ENCODE data around the gene WWOX. TPM values are rescaled to one million over a fixed set of nuclear protein-coding genes. Genes with fewer than 3 reads are reported as not detected.
A peak's percentile ranks its signal among the peaks of the same experiment; 100 is the strongest.
"Not testable (repeated sequence)": the region's sequence is repeated elsewhere in the genome, so short reads cannot be mapped to it uniquely, and the experiment has no call there.

Gene WWOX
- total RNA-seq, 2 donors from 2014 or later: 10.6 to 13.1 TPM

DNA sequence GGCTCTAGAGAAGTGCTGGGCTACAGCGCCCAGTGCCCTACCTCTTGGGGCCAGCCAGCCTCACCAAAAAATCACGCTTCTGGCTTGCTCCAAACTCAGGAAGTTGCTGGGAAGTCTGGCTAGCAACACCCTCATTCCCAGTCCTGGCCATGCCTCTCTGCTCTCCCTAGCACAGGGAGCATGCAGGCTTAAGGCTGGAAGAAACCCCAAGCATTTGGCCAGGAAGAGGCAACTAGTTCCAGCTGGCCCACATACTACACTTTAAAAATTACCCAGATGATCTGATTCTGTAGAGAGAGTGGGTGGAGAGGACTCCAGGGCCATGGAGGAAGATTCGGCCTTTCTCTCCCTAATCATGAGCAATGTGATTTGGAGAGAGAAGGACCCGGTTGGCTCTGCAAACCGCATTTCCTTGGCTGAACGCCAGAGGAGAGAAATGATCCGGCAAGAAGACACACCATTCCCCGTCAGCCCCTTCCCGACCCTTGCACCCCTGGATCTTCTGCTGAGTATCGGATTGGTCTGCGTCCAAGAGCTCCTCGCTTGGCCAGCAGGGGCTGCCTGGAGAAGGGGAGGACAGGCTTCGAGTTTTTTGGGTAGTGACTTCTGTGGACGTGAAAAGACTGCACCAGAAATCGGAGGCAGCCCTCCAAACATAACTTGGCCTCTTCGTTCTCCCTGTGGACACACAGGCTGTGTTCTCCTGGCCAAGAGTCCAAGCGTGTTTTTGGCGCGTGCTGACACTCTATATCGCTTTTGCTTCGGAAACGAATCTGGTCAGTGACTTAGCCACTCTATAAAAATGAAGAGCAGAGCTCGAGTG, 406.3 kb downstream of the WWOX start:
- DNase-seq (peak; percentile 36 to 38), ATAC-seq (no peak)
- intact Hi-C loops (cut with DNase I, micrococcal nuclease): loop anchor here in 1 of 2 donors (10.0 kb wide), 1 partner anchor 1089 kb away; no protein-coding TSS in a partner anchor

DNA sequence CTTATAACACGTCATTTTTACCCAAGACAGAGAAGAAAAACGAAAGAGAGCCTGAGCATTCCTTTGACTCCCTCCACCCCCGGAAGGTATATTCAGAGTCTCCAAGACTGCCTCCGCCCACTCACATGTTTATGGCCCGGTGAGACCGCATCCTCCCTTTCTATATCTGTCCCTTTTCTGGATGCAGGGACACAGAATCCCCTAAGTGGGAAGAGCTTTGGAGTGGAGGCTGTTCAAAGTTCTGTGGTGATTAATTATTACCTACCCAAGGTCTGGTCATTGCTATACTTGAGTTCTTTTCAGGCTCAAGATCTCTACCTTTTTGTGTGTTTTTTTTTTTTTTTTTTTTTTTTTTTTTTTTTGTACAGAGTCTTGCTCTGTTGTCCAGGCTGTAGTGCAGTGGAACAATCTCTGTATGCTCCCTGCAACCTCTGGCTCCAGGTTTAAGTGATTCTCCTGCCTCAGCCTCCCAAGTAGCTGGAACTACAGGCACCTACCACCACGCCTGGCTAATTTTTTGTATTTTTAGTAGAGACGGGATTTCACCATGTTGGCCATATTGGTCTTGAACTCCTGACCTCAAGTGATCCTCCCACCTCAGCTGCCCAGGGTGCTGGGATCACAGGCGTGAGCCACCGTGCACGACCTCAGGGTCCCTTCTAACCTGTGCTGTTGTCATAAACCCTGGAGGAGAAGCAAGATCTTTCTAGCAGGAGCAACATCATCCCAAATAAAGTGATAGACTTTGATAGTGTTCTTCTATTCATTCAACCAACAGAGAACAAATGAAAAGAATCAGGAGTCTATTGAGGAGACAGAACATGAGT, 407.1 kb downstream of the WWOX start:
- DNase-seq: no peak
- intact Hi-C loops (cut with DNase I, micrococcal nuclease): loop anchor here in 1 of 2 donors (10.0 kb wide), 1 partner anchor 1088 kb away; no protein-coding TSS in a partner anchor
- no peak for ATAC-seq

DNA sequence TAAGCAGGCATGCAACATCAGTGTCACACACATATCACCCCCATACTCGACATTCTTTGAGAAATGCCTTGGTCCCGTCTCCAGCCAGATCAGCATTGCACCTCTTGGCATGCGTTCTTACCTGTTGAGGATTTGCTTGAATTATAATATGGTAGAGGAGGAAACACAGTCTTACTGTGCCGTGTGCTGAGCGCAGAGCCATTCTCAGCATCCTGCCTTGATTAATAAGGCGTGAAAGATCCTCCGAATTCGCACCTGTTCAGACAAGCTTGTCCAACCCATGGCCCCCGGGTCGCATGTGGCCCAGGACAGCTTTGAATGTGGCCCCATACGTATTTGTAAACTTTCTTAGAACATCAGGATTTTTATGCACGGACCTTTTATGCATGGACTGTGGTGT, 408.1 kb downstream of the WWOX start:
- no peak for ATAC-seq
- intact Hi-C loops (cut with DNase I, micrococcal nuclease): loop anchor here in 1 of 2 donors (10.0 kb wide), 1 partner anchor 1087 kb away; no protein-coding TSS in a partner anchor

DNA sequence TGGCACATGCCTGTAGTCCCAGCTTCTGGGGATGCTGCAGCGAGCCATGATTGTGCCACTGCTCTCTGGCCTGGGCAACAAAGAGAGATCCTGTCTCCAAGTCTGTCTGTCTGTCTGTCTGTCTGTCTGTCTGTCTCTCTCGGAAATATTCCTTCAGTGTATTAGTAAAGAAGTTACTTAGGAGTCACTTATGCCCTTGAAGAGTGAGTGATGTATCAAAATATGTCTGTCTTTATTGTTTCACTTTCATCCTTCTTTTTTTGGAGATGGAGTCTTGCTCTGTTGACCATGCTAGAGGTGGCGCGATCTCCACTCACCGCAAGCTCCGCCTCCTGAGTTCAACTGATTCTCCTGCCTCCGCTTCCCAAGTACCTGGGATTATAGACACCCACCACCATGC, 410.5 kb downstream of the WWOX start:
- ATAC-seq: no peak
- intact Hi-C loops (cut with DNase I, micrococcal nuclease): loop anchor here in 1 of 2 donors (10.0 kb wide), 1 partner anchor 1085 kb away; no protein-coding TSS in a partner anchor
- no peak for DNase-seq

More for the DNA sequence above, 408.1 kb downstream of the WWOX start:
- no peak for DNase-seq

DNA sequence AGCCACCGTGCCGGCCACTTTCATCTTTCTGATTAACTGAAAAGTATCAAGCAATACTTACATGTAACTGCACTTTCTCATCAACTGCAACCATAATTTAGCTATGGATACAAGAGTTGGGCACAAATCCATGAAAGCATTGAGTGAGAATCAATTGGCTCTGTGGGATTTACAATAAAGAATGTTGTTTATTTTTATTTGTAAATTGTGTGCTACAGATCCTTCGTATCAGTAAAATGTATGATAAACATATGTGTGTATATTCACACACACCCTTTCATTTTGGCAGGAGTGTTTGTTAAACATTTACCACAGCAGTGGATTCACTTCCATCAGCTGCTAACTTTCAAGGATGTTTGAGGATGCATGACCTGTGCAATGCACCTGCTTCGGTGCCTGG, 411.0 kb downstream of the WWOX start:
- no peak for DNase-seq
- intact Hi-C loops (cut with DNase I, micrococcal nuclease): no loop called here
- ATAC-seq: no peak

DNA sequence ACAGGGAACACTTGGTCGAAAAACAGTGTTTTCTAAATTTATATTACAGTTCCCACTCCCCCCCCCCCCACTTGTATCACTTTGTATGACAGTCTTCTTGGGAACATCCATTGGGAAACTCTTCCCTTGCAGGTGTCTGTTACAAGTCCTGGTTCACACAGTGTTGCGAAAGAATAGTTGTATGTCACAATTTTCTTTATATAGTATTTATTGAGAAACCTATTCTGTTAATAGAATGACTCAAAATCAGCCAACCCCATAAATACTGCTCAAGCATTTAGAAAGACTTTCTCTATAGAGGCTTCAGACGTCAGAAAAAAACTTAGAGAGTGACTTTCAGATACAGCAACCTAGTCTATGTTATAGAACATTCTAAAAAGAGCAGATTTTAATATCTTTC, 414.4 kb downstream of the WWOX start:
- ATAC-seq (no peak), DNase-seq (no peak)
- intact Hi-C loops (cut with DNase I, micrococcal nuclease): no loop called here

DNA sequence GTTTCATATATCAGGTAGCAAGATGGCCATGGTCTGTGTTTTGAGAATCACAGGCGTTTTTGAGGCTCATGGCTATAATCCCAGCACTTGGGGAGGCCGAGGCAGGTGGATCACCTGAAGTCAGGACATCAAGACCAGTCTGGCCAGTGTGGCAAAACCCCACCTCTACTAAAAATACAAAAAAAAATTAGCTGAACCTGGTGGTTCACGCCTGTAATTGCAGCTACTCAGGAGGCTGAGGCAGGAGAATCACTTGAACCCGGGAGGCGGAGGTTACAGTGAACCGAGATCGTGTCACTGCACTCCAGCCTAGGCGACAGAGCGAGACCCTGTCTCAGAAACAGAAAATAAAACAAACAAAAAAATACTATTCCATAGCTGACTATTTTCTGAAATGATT, 415.4 kb downstream of the WWOX start:
- not testable (repeated sequence) for DNase-seq, ATAC-seq

DNA sequence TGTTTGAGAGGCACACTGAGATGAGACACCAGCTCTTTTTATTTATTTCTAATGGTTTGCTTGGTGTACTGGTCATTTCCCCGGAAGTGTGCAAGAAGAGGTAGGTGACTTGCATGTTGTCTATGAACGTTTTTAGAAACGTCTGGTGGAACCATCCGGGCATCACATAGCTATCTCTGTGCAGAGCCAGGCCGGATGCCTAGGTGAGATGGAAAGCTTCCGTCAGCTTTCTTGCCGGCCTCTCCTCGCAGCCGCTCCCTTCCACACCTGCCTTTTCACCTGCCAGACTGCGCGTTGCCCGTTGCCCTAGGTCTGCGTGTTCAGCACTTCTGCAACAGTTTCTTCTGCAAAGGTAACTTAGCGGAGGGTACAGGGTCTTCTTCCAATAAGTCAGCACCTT, 416.0 kb downstream of the WWOX start:
- no peak for ATAC-seq
- DNase-seq: no peak
- intact Hi-C loops (cut with DNase I, micrococcal nuclease): no loop called here

More for the DNA sequence above, 415.4 kb downstream of the WWOX start:
- intact Hi-C loops (cut with DNase I, micrococcal nuclease): not testable (repeated sequence)

DNA sequence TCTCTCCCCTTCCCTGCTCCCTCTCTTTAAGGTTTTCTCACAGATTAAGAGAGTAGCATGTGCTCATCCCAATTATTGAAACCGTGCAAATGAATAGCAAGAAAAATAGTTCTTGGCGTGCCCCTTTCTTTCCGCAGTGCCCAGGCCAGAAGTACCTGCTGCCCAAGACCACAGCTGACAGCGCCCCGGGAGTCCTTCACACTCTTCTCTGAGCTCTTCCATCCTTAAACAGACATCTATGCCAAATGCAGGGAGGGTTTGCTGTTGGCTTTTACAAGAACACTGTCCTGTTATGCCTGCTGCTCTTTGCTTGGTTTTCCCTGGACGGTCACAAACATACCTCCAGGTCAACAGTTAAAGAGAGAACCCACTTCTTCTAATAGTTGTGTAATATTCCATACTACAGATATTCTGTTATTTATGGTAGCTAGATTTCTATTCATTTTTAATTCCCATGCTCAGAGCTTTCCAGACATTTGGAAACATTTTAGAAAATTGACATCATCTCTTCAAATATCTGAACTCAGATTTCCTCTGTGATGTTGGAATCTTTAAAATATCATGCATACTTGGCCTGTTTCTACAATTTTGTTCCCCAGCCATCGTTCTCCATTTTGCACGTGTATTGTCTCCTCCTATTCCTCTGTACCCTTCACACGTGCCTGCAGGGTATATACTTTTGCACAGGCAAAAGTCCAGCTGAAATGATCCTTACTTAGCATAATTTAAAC, 416.7 kb downstream of the WWOX start:
- DNase-seq (no peak), ATAC-seq (no peak)
- intact Hi-C loops (cut with DNase I, micrococcal nuclease): no loop called here

DNA sequence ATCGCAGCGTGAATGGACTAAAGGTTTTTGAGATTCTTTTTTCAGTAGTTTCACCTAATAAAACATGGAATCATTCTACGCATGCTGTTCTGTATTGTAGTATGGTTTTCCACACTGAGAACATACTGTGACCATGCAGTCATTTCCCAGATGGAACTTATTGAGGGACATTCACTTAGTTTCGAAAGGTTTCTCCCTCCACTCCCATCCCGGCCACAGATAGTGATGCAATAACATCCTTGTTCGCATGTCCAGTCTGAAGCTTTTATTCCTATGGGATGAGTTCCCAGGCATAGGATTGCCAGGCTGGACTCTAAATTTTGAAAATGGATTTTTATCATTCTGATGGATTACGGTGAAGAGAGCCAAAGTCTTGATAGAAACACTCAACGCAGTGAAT, 420.4 kb downstream of the WWOX start:
- intact Hi-C loops (cut with DNase I, micrococcal nuclease): no loop called here
- DNase-seq (no peak), ATAC-seq (no peak)

DNA sequence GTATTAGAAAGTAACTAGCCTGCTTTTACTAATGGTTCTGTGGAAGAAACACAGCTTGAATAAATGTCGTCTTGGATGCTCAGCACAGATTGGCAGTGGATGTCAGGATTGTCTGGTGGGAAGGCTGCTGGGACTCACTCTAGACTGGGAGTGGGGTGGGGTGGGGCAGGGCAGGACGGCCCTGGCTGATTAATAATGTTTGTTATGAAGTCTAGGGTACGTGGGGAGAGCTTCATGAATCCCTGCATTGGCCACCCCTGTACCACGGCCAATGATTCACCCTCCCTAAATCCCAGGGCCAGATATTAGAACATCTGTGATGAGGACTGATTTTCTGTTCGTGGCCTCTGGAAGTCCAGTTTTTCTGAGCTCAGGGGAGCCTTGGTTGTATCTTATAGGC, 421.0 kb downstream of the WWOX start:
- no peak for DNase-seq
- intact Hi-C loops (cut with DNase I, micrococcal nuclease): no loop called here
- ATAC-seq: no peak

DNA sequence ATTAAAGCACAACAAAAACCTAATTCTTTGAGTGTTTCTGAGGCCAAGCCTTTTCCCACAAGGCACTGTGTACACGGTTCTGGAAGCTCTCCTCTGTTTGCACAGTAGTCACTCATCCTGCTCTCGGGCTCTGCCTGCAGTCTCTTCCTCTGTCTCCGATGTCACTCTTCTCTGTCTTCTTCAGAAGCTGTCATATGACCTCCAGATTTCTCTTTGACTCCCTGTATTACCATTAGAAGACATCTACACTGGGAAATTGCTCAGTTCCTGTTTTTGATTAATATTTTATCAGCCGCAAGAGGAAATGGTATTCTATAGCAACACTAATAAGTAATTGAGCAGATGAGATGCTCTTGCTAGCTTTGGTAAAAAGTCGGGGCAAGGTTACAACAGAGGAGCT, 422.9 kb downstream of the WWOX start:
- DNase-seq: no peak
- ATAC-seq: no peak
- intact Hi-C loops (cut with DNase I, micrococcal nuclease): no loop called here

DNA sequence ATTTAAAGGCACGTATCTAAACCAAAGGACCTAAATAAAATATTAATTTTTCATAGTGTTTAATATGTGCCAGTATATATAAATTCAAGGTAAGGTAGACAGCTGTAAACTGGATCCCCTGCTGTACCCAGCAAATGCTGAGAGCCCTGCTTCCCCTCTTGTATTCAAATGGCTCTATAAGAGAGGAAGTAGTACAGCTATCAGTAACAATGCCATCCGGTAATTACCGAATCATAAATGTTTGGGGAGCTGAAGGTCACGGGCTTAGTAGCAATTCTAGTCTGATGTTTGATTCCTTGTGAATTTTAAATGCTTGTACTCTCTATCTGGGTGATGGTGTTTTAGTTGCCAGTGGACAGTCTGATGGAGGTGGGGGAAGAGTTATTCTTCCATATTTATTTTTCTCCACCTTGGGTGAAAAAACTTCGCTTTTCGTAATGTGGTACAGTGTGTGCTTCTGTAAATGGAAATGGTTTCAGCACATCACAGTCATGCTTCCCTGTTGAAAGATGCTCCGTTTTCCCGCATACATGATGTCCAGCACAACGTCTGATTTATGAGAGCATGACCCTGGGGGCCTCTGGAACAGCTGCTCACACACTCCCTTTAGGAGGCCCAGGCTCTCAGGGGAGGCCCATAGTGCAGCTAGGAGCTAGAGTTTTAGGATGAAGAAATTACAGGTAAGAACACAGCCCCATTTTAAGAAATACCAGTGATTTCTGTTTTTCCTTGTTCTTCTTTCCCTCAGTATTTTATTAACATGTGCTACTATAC, 423.9 kb downstream of the WWOX start:
- ATAC-seq (peak; percentile 38), DNase-seq (no peak)
- intact Hi-C loops (cut with DNase I, micrococcal nuclease): no loop called here

DNA sequence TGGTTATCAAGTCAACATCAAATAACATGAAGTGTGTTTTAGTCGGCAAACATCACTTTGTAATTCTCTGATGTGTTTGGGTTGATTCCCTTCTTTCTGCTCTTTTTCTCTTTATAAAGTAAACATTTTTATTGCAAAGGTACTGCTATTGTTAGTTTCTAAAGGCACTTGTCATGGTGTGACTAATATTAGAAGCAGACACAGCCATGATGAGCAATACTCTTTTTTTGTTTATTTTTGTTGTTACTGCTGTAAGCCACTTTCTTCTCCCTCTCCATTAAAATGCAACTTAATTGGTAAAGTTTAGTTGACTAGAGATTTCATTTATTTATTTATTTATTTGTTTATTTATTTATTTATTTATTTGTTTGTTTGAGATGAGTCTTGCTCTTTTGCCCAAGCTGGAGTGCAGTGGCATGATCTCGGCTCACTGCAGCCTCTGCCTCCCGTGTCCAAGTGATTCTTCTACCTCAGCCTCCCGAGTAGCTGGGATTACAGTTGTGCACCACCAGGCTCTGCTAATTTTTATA, 424.7 kb downstream of the WWOX start:
- ATAC-seq: no peak
- DNase-seq: no peak
- intact Hi-C loops (cut with DNase I, micrococcal nuclease): no loop called here

DNA sequence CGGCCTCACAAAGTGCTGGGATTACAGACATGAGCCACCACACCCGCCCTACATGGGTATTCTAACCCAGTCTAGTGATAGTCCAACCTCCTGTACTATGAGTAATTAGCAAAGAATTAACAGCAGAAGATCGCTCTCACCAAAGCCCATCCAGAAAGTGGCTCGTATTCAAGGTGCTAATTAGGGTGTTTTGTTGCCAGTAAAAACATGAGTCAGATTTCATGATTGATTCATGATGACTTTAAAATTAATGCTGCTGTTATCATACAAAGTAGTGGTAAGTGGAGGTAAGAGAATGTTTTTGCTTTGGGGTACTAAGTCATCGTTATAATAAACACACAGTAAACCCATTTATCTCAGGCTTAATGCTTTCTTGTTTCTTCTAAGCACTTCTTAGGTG, 428.8 kb downstream of the WWOX start:
- no peak for DNase-seq
- intact Hi-C loops (cut with DNase I, micrococcal nuclease): no loop called here
- no peak for ATAC-seq

DNA sequence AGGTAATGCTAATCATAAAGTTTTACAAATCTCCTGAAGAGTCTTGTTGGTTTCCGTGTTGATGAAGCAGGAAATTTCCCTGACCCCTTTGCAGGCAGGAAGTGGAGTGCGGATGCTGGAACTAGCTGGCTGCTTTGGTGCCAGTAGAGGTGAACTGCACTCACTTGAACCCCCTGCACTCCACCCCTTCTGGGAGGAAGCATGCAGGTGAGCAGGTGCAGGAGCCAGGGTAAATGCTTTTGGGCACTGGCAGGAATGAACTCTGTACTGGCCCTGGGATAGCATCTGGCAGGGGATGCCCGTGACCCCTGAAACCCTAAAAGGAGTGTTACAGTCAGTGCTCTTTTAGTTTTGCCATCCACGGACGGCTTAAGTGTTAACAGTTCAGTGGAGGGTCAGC, 430.4 kb downstream of the WWOX start:
- intact Hi-C loops (cut with DNase I, micrococcal nuclease): no loop called here
- ATAC-seq (no peak), DNase-seq (no peak)

DNA sequence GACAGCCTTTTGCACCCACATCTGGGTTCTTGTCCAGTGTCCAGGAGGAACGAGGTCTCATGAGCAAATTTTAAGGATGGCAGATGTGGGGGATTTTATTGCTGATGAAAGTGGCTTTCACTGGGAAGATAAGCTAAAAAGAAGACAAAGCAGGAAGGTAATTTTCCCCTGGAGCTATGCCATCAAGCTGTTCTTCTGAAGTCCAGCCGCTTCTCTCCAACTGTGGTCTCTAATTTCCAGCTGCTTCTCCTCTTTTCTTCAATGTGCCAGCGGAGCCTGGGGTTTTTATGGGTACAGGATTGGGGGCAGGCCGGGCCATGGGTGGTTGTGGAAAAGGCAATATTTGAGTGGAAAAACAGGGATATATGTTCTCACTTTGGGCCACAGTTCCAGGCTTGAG, 430.8 kb downstream of the WWOX start:
- ATAC-seq: no peak
- intact Hi-C loops (cut with DNase I, micrococcal nuclease): no loop called here

DNA sequence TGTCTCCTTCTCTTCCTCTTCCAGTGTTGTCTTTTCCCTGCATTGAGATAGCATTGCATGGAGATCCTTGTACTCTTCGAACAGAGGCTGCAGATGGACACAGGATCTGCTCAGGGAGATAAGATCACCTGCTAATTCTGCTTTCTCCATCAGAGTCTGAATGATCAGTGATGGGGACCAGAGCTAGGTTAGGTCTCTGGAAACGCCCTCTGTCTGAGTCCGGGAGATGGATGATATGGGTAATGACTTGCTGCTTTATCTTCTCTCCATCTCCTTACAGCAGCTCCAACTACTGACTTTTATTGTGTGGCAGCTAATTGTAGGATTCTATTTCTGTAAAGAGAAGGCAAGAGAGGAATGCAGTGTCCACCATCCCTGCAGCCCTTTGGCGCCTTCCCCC, 435.6 kb downstream of the WWOX start:
- intact Hi-C loops (cut with DNase I, micrococcal nuclease): no loop called here
- no peak for ATAC-seq

More for the DNA sequence above, 430.8 kb downstream of the WWOX start:
- DNase-seq: no peak

More for the DNA sequence above, 435.6 kb downstream of the WWOX start:
- DNase-seq: no peak
